Measurements from ENCODE around the gene SLC40A1. TPM values are rescaled to one million over a fixed set of nuclear protein-coding genes. Genes with fewer than 3 reads are reported as not detected.
A peak's percentile ranks its signal among the peaks of the same experiment; 100 is the strongest.

The SLC40A1 gene
- total and polyA plus RNA-seq, 9 donors = 243 to 515 (median 361) TPM

GRCh38 chr2:189583227-189584198, 2.9 kb upstream of the SLC40A1 start:
- H3K4me1 ChIP-seq (ENCODE audit: insufficient read depth) = peaks cover 10% of the 10 kb centered on the region
- intact Hi-C loops (cut with DNase I) = loop anchor here in 1 of 4 donors (5.0 kb wide), 1 partner anchor 79 kb away; the partner anchor contains the start of gene ASNSD1
- 87 to 95% (median 92%) methylated on average over 5 of the region's 5 CpGs for WGBS, 3 donors
- H3K9me3 ChIP-seq = no peaks in the 10 kb centered on the region
- no peaks in the 10 kb centered on the region for H3K36me3 ChIP-seq
- no peak for TF ChIP-seq EP300 (IDR thresholded peaks at IDR 0.05)
- no peak for TF ChIP-seq POLR2A (IDR thresholded peaks at IDR 0.05)
- TF ChIP-seq, protein P1, sequence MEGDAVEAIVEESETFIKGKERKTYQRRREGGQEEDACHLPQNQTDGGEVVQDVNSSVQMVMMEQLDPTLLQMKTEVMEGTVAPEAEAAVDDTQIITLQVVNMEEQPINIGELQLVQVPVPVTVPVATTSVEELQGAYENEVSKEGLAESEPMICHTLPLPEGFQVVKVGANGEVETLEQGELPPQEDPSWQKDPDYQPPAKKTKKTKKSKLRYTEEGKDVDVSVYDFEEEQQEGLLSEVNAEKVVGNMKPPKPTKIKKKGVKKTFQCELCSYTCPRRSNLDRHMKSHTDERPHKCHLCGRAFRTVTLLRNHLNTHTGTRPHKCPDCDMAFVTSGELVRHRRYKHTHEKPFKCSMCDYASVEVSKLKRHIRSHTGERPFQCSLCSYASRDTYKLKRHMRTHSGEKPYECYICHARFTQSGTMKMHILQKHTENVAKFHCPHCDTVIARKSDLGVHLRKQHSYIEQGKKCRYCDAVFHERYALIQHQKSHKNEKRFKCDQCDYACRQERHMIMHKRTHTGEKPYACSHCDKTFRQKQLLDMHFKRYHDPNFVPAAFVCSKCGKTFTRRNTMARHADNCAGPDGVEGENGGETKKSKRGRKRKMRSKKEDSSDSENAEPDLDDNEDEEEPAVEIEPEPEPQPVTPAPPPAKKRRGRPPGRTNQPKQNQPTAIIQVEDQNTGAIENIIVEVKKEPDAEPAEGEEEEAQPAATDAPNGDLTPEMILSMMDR (IDR thresholded peaks at IDR 0.05) = no peak
- H3K4me3 ChIP-seq = no peak overlapping the region
- H3K27me3 ChIP-seq = no peaks in the 10 kb centered on the region
- DNase-seq = no peak
- H3K27ac ChIP-seq = peak overlapping the region in 1 of 2 donors; percentile 90

DNA sequence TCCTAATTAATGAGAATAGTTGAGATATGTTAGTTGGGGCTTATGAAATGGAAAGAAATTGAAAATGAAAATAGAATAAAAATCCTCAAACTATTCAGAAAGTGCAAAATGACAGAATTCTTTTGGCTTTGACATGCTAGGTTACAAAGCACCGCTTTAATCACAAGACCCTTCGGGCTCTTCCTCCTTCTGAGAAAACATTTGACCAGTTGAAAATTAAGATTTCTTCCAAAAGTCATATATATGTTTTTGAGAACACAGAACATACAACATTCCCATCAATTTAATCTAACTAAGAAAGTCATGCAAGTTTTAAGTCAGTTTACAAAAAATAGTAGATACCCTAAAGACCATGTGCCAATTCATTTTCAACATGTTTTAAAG, 2.2 kb upstream of the SLC40A1 start:
- Histone ChIP-seq H3K4me3 (no peak overlapping the region), H3K4me1 (ENCODE audit: insufficient read depth) (peaks cover 10% of the 10 kb centered on the region), H3K9me3 (no peaks in the 10 kb centered on the region), H3K27me3 (no peaks in the 10 kb centered on the region), H3K27ac (peak overlapping the region in 1 of 2 donors; percentile 90), H3K36me3 (no peaks in the 10 kb centered on the region)
- intact Hi-C loops (cut with DNase I) = loop anchor here in 1 of 4 donors (5.0 kb wide), 1 partner anchor 80 kb away; the partner anchor contains the start of gene ASNSD1
- TF ChIP-seq EP300 (IDR thresholded peaks at IDR 0.05) (no peak), POLR2A (IDR thresholded peaks at IDR 0.05) (no peak)
- TF ChIP-seq, protein P1 (IDR thresholded peaks at IDR 0.05) = no peak
- WGBS, 3 donors = 95 to 99% (median 96%) methylated on average over 2 of the region's 2 CpGs
- DNase-seq = no peak

DNA sequence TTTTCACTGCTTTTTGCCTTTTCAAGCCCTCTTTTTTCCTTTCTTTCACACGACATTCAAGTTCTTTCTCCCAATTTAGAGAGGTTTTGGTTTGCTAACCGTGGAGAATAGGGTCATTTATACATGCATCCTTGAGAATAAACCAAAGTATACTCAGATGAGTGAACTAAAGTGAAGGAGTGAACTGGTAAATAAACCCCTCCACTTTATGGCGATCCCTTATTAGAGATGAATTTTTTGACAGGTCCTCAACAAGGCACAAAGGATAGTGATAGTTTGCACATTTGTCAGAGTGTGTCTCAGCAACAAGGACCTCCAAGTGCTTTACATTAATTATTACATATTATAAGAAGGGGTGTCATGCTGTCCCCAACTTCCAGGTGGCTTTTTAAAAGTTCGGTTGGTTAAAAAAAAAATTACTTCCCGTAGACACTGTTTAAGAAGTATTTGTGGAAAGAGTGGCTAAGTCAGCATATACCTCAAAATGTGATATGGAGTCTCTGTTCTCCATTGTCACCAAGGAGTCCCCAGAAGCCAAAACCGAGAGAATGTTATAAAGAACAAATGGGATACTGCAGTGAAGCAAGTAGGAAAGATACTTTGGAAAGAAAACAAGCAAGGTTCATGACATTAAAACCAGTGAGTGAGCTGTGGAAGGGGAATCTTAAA, 1.7 kb upstream of the SLC40A1 start:
- Histone ChIP-seq H3K4me3 (peak overlapping the region; percentile 68), H3K27me3 (no peaks in the 10 kb centered on the region), H3K4me1 (ENCODE audit: insufficient read depth) (peaks cover 10% of the 10 kb centered on the region), H3K27ac (peak overlapping the region; percentile 90 to 92), H3K36me3 (no peaks in the 10 kb centered on the region), H3K9me3 (no peaks in the 10 kb centered on the region)
- TF ChIP-seq, protein P1 (IDR thresholded peaks at IDR 0.05) = no peak
- no peak for TF ChIP-seq EP300 (IDR thresholded peaks at IDR 0.05)
- TF ChIP-seq POLR2A (IDR thresholded peaks at IDR 0.05) = no peak
- DNase-seq = no peak
- intact Hi-C loops (cut with DNase I) = loop anchor here in 1 of 4 donors (5.0 kb wide), 1 partner anchor 80 kb away; the partner anchor contains the start of gene ASNSD1
- WGBS, 3 donors = 86 to 93% (median 90%) methylated on average over 6 of the region's 6 CpGs

GRCh38 chr2:189581354-189582139, 961 bp upstream of the SLC40A1 start:
- 23 to 27% (median 24%) methylated on average over 22 of the region's 22 CpGs for WGBS, 3 donors
- Histone ChIP-seq H3K36me3 (no peaks in the 10 kb centered on the region), H3K4me3 (peak overlapping the region; percentile 68), H3K27ac (peak overlapping the region; percentile 90 to 92), H3K4me1 (ENCODE audit: insufficient read depth) (peaks cover 10% of the 10 kb centered on the region), H3K9me3 (no peaks in the 10 kb centered on the region), H3K27me3 (no peaks in the 10 kb centered on the region)
- TF ChIP-seq, protein P1 (IDR thresholded peaks at IDR 0.05) = no peak
- TF ChIP-seq EP300 (IDR thresholded peaks at IDR 0.05) = no peak
- TF ChIP-seq POLR2A (IDR thresholded peaks at IDR 0.05) = no peak
- peak; percentile 32 to 56 (median 49) for DNase-seq
- intact Hi-C loops (cut with DNase I) = loop anchor here in 1 of 4 donors (5.0 kb wide), 1 partner anchor 81 kb away; the partner anchor contains the start of gene ASNSD1
